IMR-90 (cell line): ENCODE results near the gene KCNQ5. TPM values are rescaled to one million over a fixed set of nuclear protein-coding genes. Genes with fewer than 3 reads are reported as not detected.
A peak's percentile ranks its signal among the peaks of the same experiment; 100 is the strongest.

Source experiments
- ATAC-seq: fragments of 200-7000 bp; cut with Tn5 transposase; 2 replicates; pipeline ENCODE4 v1.9.1; 2020; ENCODE audit warnings: low read depth, mild to moderate bottlenecking, moderate library complexity
- BruUV-seq: library from RNA; stranded (reverse); fragments of 400-500 nt; replicated peaks from 2 replicates; lab custom pipeline; 2021; lab: Mats Ljungman, UMichigan
- CTCF ChIA-PET: fragments of 300-600 bp; formaldehyde crosslinking; extraction: SDS; loops from one replicate; lab custom pipeline; 2021; ENCODE audit warnings: antibody characterized with exemption; lab: Yijun Ruan, JAX
- POLR2A ChIA-PET: fragments of 300-600 bp; sonication (Branson Sonifier 250); formaldehyde crosslinking; loops from one replicate; lab custom pipeline; 2022; ENCODE audit warnings: antibody characterized with exemption; ENCODE audit not compliant: unreplicated experiment; lab: Charles Lee
- DNase-seq: peaks from one replicate; pipeline ENCODE4 v3.0.0; 2013
- H2AFZ ChIP-seq: replicated peaks from 2 replicates; pipeline ENCODE3; 2013; ENCODE audit warnings: low read length, mild to moderate bottlenecking; ENCODE audit not compliant: poor library complexity
- H2AK5ac ChIP-seq: 2 replicates; pipeline ENCODE4 v1.6.1; 2013; ENCODE audit warnings: low read depth, low read length, inconsistent platforms
- H2AK9ac ChIP-seq: replicated peaks from 2 replicates; pipeline ENCODE3; 2013; ENCODE audit warnings: mild to moderate bottlenecking, low read depth, low read length, moderate library complexity; ENCODE audit not compliant: poor library complexity
- H2BK120ac ChIP-seq: 2 replicates; pipeline ENCODE4 v1.6.1; 2013; ENCODE audit warnings: low read depth, low read length, inconsistent platforms
- H2BK15ac ChIP-seq: 3 replicates; pipeline ENCODE4 v1.6.1; 2013; ENCODE audit warnings: low read depth, low read length, inconsistent platforms
- H2BK20ac ChIP-seq: 2 replicates; pipeline ENCODE4 v1.6.1; 2013; ENCODE audit warnings: low read depth, mild to moderate bottlenecking, inconsistent platforms, low read length, moderate library complexity
- H2BK5ac ChIP-seq: 2 replicates; pipeline ENCODE4 v1.6.1; 2013; ENCODE audit warnings: mild to moderate bottlenecking, low read depth, low read length, inconsistent platforms; ENCODE audit not compliant: poor library complexity, severe bottlenecking
- H3K14ac ChIP-seq: replicated peaks from 2 replicates; pipeline ENCODE4 v1.6.1; 2013; ENCODE audit warnings: low read depth, low read length, inconsistent platforms
- H3K18ac ChIP-seq: 2 replicates; pipeline ENCODE4 v1.6.1; 2013; ENCODE audit warnings: low read depth, low read length, control low read depth
- H3K23ac ChIP-seq: 2 replicates; pipeline ENCODE4 v1.6.1; 2013; ENCODE audit warnings: low read depth, low read length, inconsistent platforms
- H3K27ac ChIP-seq: 2 replicates; pipeline ENCODE4 v1.5.1; 2013; ENCODE audit warnings: mild to moderate bottlenecking, control low read depth, low read length; ENCODE audit not compliant: insufficient read depth
- H3K27me3 ChIP-seq: 2 replicates; pipeline ENCODE4 v1.6.1; 2013; ENCODE audit warnings: low read length; ENCODE audit not compliant: control insufficient read depth, insufficient read depth
- H3K36me3 ChIP-seq: 2 replicates; pipeline ENCODE4 v1.6.1; 2013; ENCODE audit warnings: low read length, mixed read lengths; ENCODE audit not compliant: control insufficient read depth, insufficient read depth
- H3K4ac ChIP-seq: 2 replicates; pipeline ENCODE4 v1.6.1; 2013; ENCODE audit warnings: low read depth, low read length, inconsistent platforms
- H3K4me1 ChIP-seq: 2 replicates; pipeline ENCODE4 v1.6.1; 2013; ENCODE audit warnings: low read length, mixed read lengths; ENCODE audit not compliant: control insufficient read depth, insufficient read depth
- H3K4me2 ChIP-seq: 2 replicates; pipeline ENCODE4 v1.6.1; 2013; ENCODE audit warnings: low read depth, mild to moderate bottlenecking, control low read depth, low read length, moderate library complexity
- H3K4me3 ChIP-seq: 2 replicates; pipeline ENCODE4 v1.5.1; 2013; ENCODE audit warnings: low read depth, mild to moderate bottlenecking, control low read depth, low read length, moderate library complexity; ENCODE audit not compliant: insufficient read depth
- H3K56ac ChIP-seq: 2 replicates; pipeline ENCODE4 v1.6.1; 2013; ENCODE audit warnings: low read length, inconsistent platforms; ENCODE audit not compliant: insufficient read depth; ENCODE audit errors: extremely low read depth
- H3K79me1 ChIP-seq, 2 experiments: 2 replicates each; pipeline ENCODE4 v1.6.1; 2013; ENCODE audit warnings: low read length in 2 of 2, inconsistent platforms in 1 of 2, low read depth in 1 of 2
- H3K9ac ChIP-seq: 2 replicates; pipeline ENCODE4 v1.6.1; 2013; ENCODE audit warnings: low read depth, low read length, control low read depth
- H3K9me1 ChIP-seq: 2 replicates; pipeline ENCODE4 v1.6.1; 2013; ENCODE audit warnings: low read length, inconsistent platforms; ENCODE audit not compliant: insufficient read depth
- H3K9me3 ChIP-seq: 2 replicates; pipeline ENCODE4 v1.6.1; 2013; ENCODE audit warnings: low read length; ENCODE audit not compliant: control insufficient read depth, insufficient read depth
- H4K20me1 ChIP-seq: 2 replicates; pipeline ENCODE4 v1.6.1; 2013; ENCODE audit warnings: low read length, inconsistent platforms; ENCODE audit not compliant: insufficient read depth
- H4K5ac ChIP-seq: 2 replicates; pipeline ENCODE4 v1.6.1; 2013; ENCODE audit warnings: mild to moderate bottlenecking, low read depth, low read length, control low read depth
- H4K8ac ChIP-seq, 2 experiments: 2 replicates each; pipeline ENCODE4 v1.6.1; 2013; ENCODE audit warnings: low read depth in 2 of 2, low read length in 2 of 2, control low read depth in 1 of 2, inconsistent platforms in 1 of 2
- H4K91ac ChIP-seq: 2 replicates; pipeline ENCODE4 v1.6.1; 2013; ENCODE audit warnings: low read depth, low read length, inconsistent platforms; ENCODE audit not compliant: insufficient read depth
- BHLHE40 ChIP-seq: fragments of 150-350 bp; IDR thresholded peaks from 2 replicates; pipeline ENCODE4 v1.6.1; 2016; ENCODE audit warnings: mild to moderate bottlenecking, low read depth, low read length
- CTCF ChIP-seq: conservative IDR thresholded peaks from 2 replicates; pipeline ENCODE4 v1.5.1; 2012; ENCODE audit warnings: mild to moderate bottlenecking, low read depth, low read length, improper control_type of control experiment
- ELK1 ChIP-seq: fragments of 150-350 bp; IDR thresholded peaks from 2 replicates; pipeline ENCODE4 v1.6.1; 2016; ENCODE audit warnings: low read depth, mild to moderate bottlenecking, low read length, moderate library complexity, borderline replicate concordance
- MAFK ChIP-seq: IDR thresholded peaks from 2 replicates; pipeline ENCODE4 v1.6.1; 2012; ENCODE audit warnings: low read depth, low read length, improper control_type of control experiment
- RAD21 ChIP-seq: IDR thresholded peaks from 2 replicates; pipeline ENCODE4 v1.6.1; 2012; ENCODE audit warnings: low read length, improper control_type of control experiment
- RFX5 ChIP-seq: IDR thresholded peaks from 2 replicates; pipeline ENCODE4 v1.8.0; 2012; ENCODE audit warnings: low read depth, mild to moderate bottlenecking, low read length, moderate library complexity
- WGBS, 2 experiments: methylation state at CpG; one replicate each; pipeline versions ENCODE4 v1.1.5 to v1.1.7; 2013; ENCODE audit warnings: missing lambda C conversion rate in 2 of 2; ENCODE audit not compliant: insufficient read length in 1 of 2; ENCODE audit errors: extremely low coverage in 2 of 2; 5-methylcytosine and 5-hydroxymethylcytosine counted together
- dilution Hi-C: fragments of 300-500 bp; cut with HindIII; formaldehyde crosslinking; loops from one replicate; pipeline ENCODE4 v1.14.3; 2018; ENCODE audit warnings: low sequenced_read_pairs; ENCODE audit not compliant: unreplicated experiment
- in situ Hi-C: fragments of 300-500 bp; cut with MboI; formaldehyde crosslinking; loops from 3 replicates; pipeline ENCODE4 v1.14.3; 2019; ENCODE audit warnings: low sequenced_read_pairs, inconsistent platforms, mixed read lengths
- intact Hi-C: fragments of 100-400 bp; cut with micrococcal nuclease; formaldehyde crosslinking; loops from 2 replicates; pipeline ENCODE4 v1.10.0; 2022
- polyA plus RNA-seq, 3 experiments: library from polyadenylated mRNA; depleted of rRNA; stranded (reverse); fragments of >200 nt; gene quantifications; 2 replicates each; pipeline ENCODE4 v1.2.3, GENCODE V29; 2012; ENCODE audit warnings: low replicate concordance in 1 of 3
- total RNA-seq: library from RNA; depleted of rRNA; stranded (reverse); fragments of >200 nt; gene quantifications from 2 replicates; pipeline ENCODE4 v1.2.3, GENCODE V29; 2012

The KCNQ5 gene
- total and polyA plus RNA-seq, 2 of the 4 experiments (the other 2 are of a cell fraction), result 0.75 to 1.3 TPM

- no peak for TF ChIP-seq MAFK
- TF ChIP-seq RFX5, result no peak
- no peak for TF ChIP-seq BHLHE40
- 0 out of 2 replicates have a peak, but pooled peaks have one; percentile 6 for TF ChIP-seq CTCF
- no peak for TF ChIP-seq ELK1
- TF ChIP-seq RAD21, result no peak
- POLR2A ChIA-PET, result no interaction called here
- no peak overlapping the region for H2BK5ac ChIP-seq
- no peaks in the 10 kb centered on the region for H3K36me3 ChIP-seq
- H4K20me1 ChIP-seq, result no peaks in the 10 kb centered on the region
- no peak overlapping the region for H2BK120ac ChIP-seq
- H4K8ac ChIP-seq, result no peak overlapping the region
- H3K27ac ChIP-seq, result no peak overlapping the region
- CTCF ChIA-PET, result no interaction called here
- no peak overlapping the region for H2AFZ ChIP-seq
- H4K5ac ChIP-seq, result no peak overlapping the region
- no peaks in the 10 kb centered on the region for H3K9me1 ChIP-seq
- DNase-seq (no peak), ATAC-seq (0 out of 2 replicates have a peak, but pooled peaks have one; percentile 24)
- no peak overlapping the region for H3K56ac ChIP-seq
- no peak overlapping the region for H2BK20ac ChIP-seq
- no peak overlapping the region for H3K4me3 ChIP-seq
- H3K4ac ChIP-seq, result no peak overlapping the region
- no peak overlapping the region for H2AK9ac ChIP-seq
- BruUV-seq, result no TSS peak
- H2BK15ac ChIP-seq, result no peak overlapping the region
- no peak overlapping the region for H3K23ac ChIP-seq
- no peak overlapping the region for H2AK5ac ChIP-seq
- H3K18ac ChIP-seq, result no peak overlapping the region
- no peak overlapping the region for H3K9ac ChIP-seq
- H3K14ac ChIP-seq, result no peak overlapping the region
- intact Hi-C loops (no loop called here), in situ Hi-C loops (no loop called here), dilution Hi-C loops (no loop called here)
- H4K91ac ChIP-seq, result no peak overlapping the region
- H3K27me3 ChIP-seq, result no peaks in the 10 kb centered on the region
- H3K79me1 ChIP-seq, result no peaks in the 10 kb centered on the region
- no CpG with 5 or more reads among the region's 1 CpG for WGBS, 2 experiments
- H3K9me3 ChIP-seq, result no peaks in the 10 kb centered on the region; the same call in 1 of the 2 replicates
- H3K4me1 ChIP-seq, result no peaks in the 10 kb centered on the region
- no peak overlapping the region for H3K4me2 ChIP-seq
Observed at GRCh38 chr6:72709431-72709830, 87.6 kb downstream of the KCNQ5 start.
